GM18526 (cell line): ENCODE data around the gene COBL.

Experiments used
- POLR2A ChIP-seq: IDR thresholded peaks from 3 replicates; pipeline ENCODE4 v1.6.1; 2011; ENCODE audit not compliant: insufficient read length; ENCODE audit errors: extremely low read depth

The COBL gene

GRCh38 chr7:51340029-51340838 is 23.6 kb upstream of the COBL start:
- TF ChIP-seq POLR2A, result no peak

- TF ChIP-seq POLR2A, result no peak
Measured at GRCh38 chr7:51335057-51335456, 18.4 kb upstream of the COBL start.

- no peak for TF ChIP-seq POLR2A
Measured at GRCh38 chr7:51329696-51330263, 13.2 kb upstream of the COBL start.

GRCh38 chr7:51328351-51328801 is 11.8 kb upstream of the COBL start:
- no peak for TF ChIP-seq POLR2A

GRCh38 chr7:51327287-51327717 is 10.7 kb upstream of the COBL start:
- no peak for TF ChIP-seq POLR2A

GRCh38 chr7:51326656-51327286 is 10.2 kb upstream of the COBL start:
- TF ChIP-seq POLR2A, result no peak

GRCh38 chr7:51325908-51326307 is 9.3 kb upstream of the COBL start:
- TF ChIP-seq POLR2A, result no peak

GRCh38 chr7:51325261-51325676 is 8.7 kb upstream of the COBL start:
- TF ChIP-seq POLR2A, result no peak

GRCh38 chr7:51324206-51324898 is 7.7 kb upstream of the COBL start:
- TF ChIP-seq POLR2A, result no peak

GRCh38 chr7:51321961-51322515 is 5.4 kb upstream of the COBL start:
- TF ChIP-seq POLR2A, result no peak

- TF ChIP-seq POLR2A, result no peak
Measured at GRCh38 chr7:51318886-51319579, 2.4 kb upstream of the COBL start.

- no peak for TF ChIP-seq POLR2A
Measured at GRCh38 chr7:51318001-51318400, 1.4 kb upstream of the COBL start.

- no peak for TF ChIP-seq POLR2A
Measured at GRCh38 chr7:51317582-51317910, 937 bp upstream of the COBL start.

GRCh38 chr7:51316262-51316665 is 345 bp downstream of the COBL start:
- no peak for TF ChIP-seq POLR2A

- no peak for TF ChIP-seq POLR2A
Measured at GRCh38 chr7:51315393-51316261, 982 bp downstream of the COBL start.
